ENCODE measurements around the gene SEMA3A.

- TF ChIP-seq ZFP30 (CRISPR knock-in tag; IDR thresholded peaks at IDR 0.05) (no peak), ZNF565 (CRISPR knock-in tag; conservative IDR thresholded peaks at IDR 0.05; ENCODE audit: low read depth) (no peak), BACH2 (CRISPR knock-in tag; IDR thresholded peaks at IDR 0.05; ENCODE audit: borderline replicate concordance) (no peak), PPARA (CRISPR knock-in tag; IDR thresholded peaks at IDR 0.05; ENCODE audit: borderline replicate concordance) (no peak), TCF4 (CRISPR knock-in tag; IDR thresholded peaks at IDR 0.05; ENCODE audit: borderline replicate concordance) (no peak), PATZ1 (CRISPR knock-in tag; IDR thresholded peaks at IDR 0.05; ENCODE audit: borderline replicate concordance) (no peak), GLIS3 (CRISPR knock-in tag; IDR thresholded peaks at IDR 0.05) (no peak), ZC3H10 (CRISPR knock-in tag; IDR thresholded peaks at IDR 0.05) (no peak), ARNTL (CRISPR knock-in tag; IDR thresholded peaks at IDR 0.05; ENCODE audit: borderline replicate concordance, low read depth) (no peak), CREB5 (CRISPR knock-in tag; IDR thresholded peaks at IDR 0.05; ENCODE audit: low read depth) (no peak), CSRNP3 (CRISPR knock-in tag; IDR thresholded peaks at IDR 0.05) (no peak), POU6F1 (CRISPR knock-in tag; IDR thresholded peaks at IDR 0.05; ENCODE audit: borderline replicate concordance, low read depth) (no peak)
These were observed 6.6 kb downstream of the SEMA3A start for GRCh38 chr7:84187813-84188510.
